Endothelial cell of coronary artery (primary cell): ENCODE results near the gene NPY1R. TPM values are rescaled to one million over a fixed set of nuclear protein-coding genes. Genes with fewer than 3 reads are reported as not detected.

Source experiments
- total RNA-seq: library from RNA; depleted of rRNA; stranded (reverse); fragments of >200 nt; gene quantifications from 2 replicates; pipeline ENCODE4 v1.2.3, GENCODE V29; 2014

NPY1R gene
- total RNA-seq, result 0.09 TPM in 2 replicates

GRCh38 chr4:163332526-163333406 lies at the start of gene NPY1R:
TSS of gene NPY1R (minus strand) at chr4:163332596. CDS start at chr4:163326554, 6,042 bp downstream.

GRCh38 chr4:163343604-163344146 lies 11.3 kb upstream of the NPY1R start, which contains the start of gene NPY5R:
TSS of gene NPY5R (plus strand) at chr4:163343892. CDS start at chr4:163350274, 6,382 bp downstream.

Other genes with a start within 250 kb of the NPY1R start
- 6.0 and 8.8 TPM in 2 replicates for gene NAF1, start 165.7 kb downstream of the NPY1R start, total RNA-seq
- gene NPY5R, start 11.3 kb upstream of the NPY1R start, total RNA-seq, result not detected in 2 replicates
- not detected in 2 replicates for gene TKTL2, start 141.2 kb upstream of the NPY1R start, total RNA-seq
- 34.4 and 38.4 TPM in 2 replicates for gene TMA16, start 162.1 kb upstream of the NPY1R start, total RNA-seq